DND-41 (cell line): ENCODE data around the gene GPER1.

Source experiments
- ATAC-seq: fragments of 200-7000 bp; cut with Tn5 transposase; 3 replicates; pipeline ENCODE4 v1.9.1; 2021; ENCODE audit warnings: low read depth; ENCODE audit not compliant: insufficient read depth
- DNase-seq: peaks from one replicate; pipeline ENCODE4 v3.0.0-alpha.2; 2020
- H2AFZ ChIP-seq: 2 replicates; pipeline ENCODE4 v1.6.0; 2012; ENCODE audit warnings: low read depth, low read length
- H3K27ac ChIP-seq: 2 replicates; pipeline ENCODE4 v1.5.1; 2012; ENCODE audit warnings: low read length, inconsistent platforms
- H3K27me3 ChIP-seq: fragments of 200-600 bp; sonication (generic); 2 replicates; pipeline ENCODE4 v1.6.0; 2012; ENCODE audit warnings: low read length, mild to moderate bottlenecking, inconsistent platforms; ENCODE audit not compliant: insufficient read depth, poor library complexity
- H3K36me3 ChIP-seq: 2 replicates; pipeline ENCODE4 v1.5.1; 2012; ENCODE audit warnings: low read length, inconsistent platforms; ENCODE audit not compliant: insufficient read depth
- H3K4me1 ChIP-seq: 2 replicates; pipeline ENCODE4 v1.5.1; 2012; ENCODE audit warnings: mild to moderate bottlenecking, low read length; ENCODE audit not compliant: insufficient read depth
- H3K4me2 ChIP-seq: 2 replicates; pipeline ENCODE4 v1.6.0; 2012; ENCODE audit warnings: mild to moderate bottlenecking, moderate library complexity, low read length, inconsistent platforms; ENCODE audit not compliant: insufficient read depth
- H3K4me3 ChIP-seq, 2 experiments: fragments of 200-600 bp in 1 of 2; shearing (Covaris generic) in 1 of 2; 2 replicates each; pipeline ENCODE4 v1.5.1; 2012 to 2016; ENCODE audit warnings: inconsistent platforms in 2 of 2, low read length in 2 of 2, mild to moderate bottlenecking in 2 of 2, low read depth in 1 of 2, moderate library complexity in 1 of 2
- H3K79me2 ChIP-seq: 2 replicates; pipeline ENCODE4 v1.6.0; 2012; ENCODE audit warnings: low read length, inconsistent platforms; ENCODE audit not compliant: insufficient read depth
- H3K9ac ChIP-seq: 2 replicates; pipeline ENCODE4 v1.6.0; 2012; ENCODE audit warnings: low read depth, mild to moderate bottlenecking, inconsistent platforms, low read length, moderate library complexity
- H3K9me3 ChIP-seq: 2 replicates; pipeline ENCODE4 v1.5.1; 2012; ENCODE audit warnings: low read length, moderate library complexity, mild to moderate bottlenecking, inconsistent platforms; ENCODE audit not compliant: insufficient read depth, severe bottlenecking
- H4K20me1 ChIP-seq: 2 replicates; pipeline ENCODE4 v1.6.0; 2012; ENCODE audit warnings: low read length; ENCODE audit not compliant: insufficient read depth
- CTCF ChIP-seq: IDR thresholded peaks from 2 replicates; pipeline ENCODE4 v1.5.1; 2012; ENCODE audit warnings: borderline replicate concordance, low read length, moderate library complexity, mild to moderate bottlenecking; ENCODE audit not compliant: poor library complexity, severe bottlenecking; ENCODE audit errors: extremely low read depth
- EZH2 ChIP-seq: IDR thresholded peaks from 3 replicates; pipeline ENCODE4 v1.6.1; 2012; ENCODE audit warnings: borderline replicate concordance, low read depth, mild to moderate bottlenecking, moderate library complexity, low read length, inconsistent platforms; ENCODE audit not compliant: severe bottlenecking

GPER1 gene

GRCh38 chr7:1076184-1077072 lies 11.5 kb upstream of the GPER1 start:
- Histone ChIP-seq H3K27ac (no peak overlapping the region), H3K36me3 (no peaks in the 10 kb centered on the region), H3K9me3 (no peaks in the 10 kb centered on the region), H3K4me3 (no peak overlapping the region), H3K27me3 (no peaks in the 10 kb centered on the region), H3K79me2 (no peaks in the 10 kb centered on the region), H3K4me2 (no peak overlapping the region), H3K4me1 (no peaks in the 10 kb centered on the region), H4K20me1 (peaks cover 34% of the 10 kb centered on the region), H2AFZ (no peak overlapping the region), H3K9ac (no peak overlapping the region)
- ATAC-seq: no peak
- TF ChIP-seq EZH2 (no peak), CTCF (no peak)
- no peak for DNase-seq

GRCh38 chr7:1078519-1078918 lies 9.4 kb upstream of the GPER1 start:
- no peak for TF ChIP-seq EZH2
- TF ChIP-seq CTCF: no peak
- H3K9ac ChIP-seq: no peak overlapping the region
- H3K4me1 ChIP-seq: no peaks in the 10 kb centered on the region
- H3K27ac ChIP-seq: no peak overlapping the region
- H3K36me3 ChIP-seq: no peaks in the 10 kb centered on the region
- DNase-seq: no peak
- H2AFZ ChIP-seq: no peak overlapping the region
- ATAC-seq: no peak
- no peak overlapping the region for H3K4me3 ChIP-seq
- H4K20me1 ChIP-seq: peaks cover 44% of the 10 kb centered on the region
- no peaks in the 10 kb centered on the region for H3K79me2 ChIP-seq
- no peaks in the 10 kb centered on the region for H3K9me3 ChIP-seq
- H3K4me2 ChIP-seq: no peak overlapping the region
- H3K27me3 ChIP-seq: no peaks in the 10 kb centered on the region

GRCh38 chr7:1078985-1079384 lies 8.9 kb upstream of the GPER1 start:
- TF ChIP-seq CTCF: no peak
- no peak for TF ChIP-seq EZH2
- Histone ChIP-seq H3K79me2 (no peaks in the 10 kb centered on the region), H2AFZ (no peak overlapping the region), H3K27me3 (no peaks in the 10 kb centered on the region), H4K20me1 (peaks cover 48% of the 10 kb centered on the region), H3K36me3 (no peaks in the 10 kb centered on the region), H3K4me3 (no peak overlapping the region), H3K9ac (no peak overlapping the region), H3K9me3 (no peaks in the 10 kb centered on the region), H3K4me2 (no peak overlapping the region), H3K27ac (no peak overlapping the region), H3K4me1 (no peaks in the 10 kb centered on the region)
- DNase-seq (no peak), ATAC-seq (no peak)
